Measurements from ENCODE around the gene LOC128125822.
A peak's percentile ranks its signal among the peaks of the same experiment; 100 is the strongest.
"Not testable (repeated sequence)": the region's sequence is repeated elsewhere in the genome, so short reads cannot be mapped to it uniquely, and the experiment has no call there.

The LOC128125822 gene

GRCh38 chr6:63584125-63584514 lies 11.8 kb downstream of the LOC128125822 start:
- DNase-seq, result no peak

GRCh38 chr6:63584566-63584965 lies 12.3 kb downstream of the LOC128125822 start:
- DNase-seq, result no peak

- DNase-seq, result not testable (repeated sequence)
These were observed 13.4 kb downstream of the LOC128125822 start for GRCh38 chr6:63585652-63586051.

GRCh38 chr6:63589952-63590411 lies 17.7 kb downstream of the LOC128125822 start:
- DNase-seq, result no peak

GRCh38 chr6:63592886-63593285 lies 20.6 kb downstream of the LOC128125822 start:
- DNase-seq, result no peak

GRCh38 chr6:63597141-63598048 lies 25.1 kb downstream of the LOC128125822 start:
- no peak for DNase-seq

- peak; percentile 50 to 60 for DNase-seq
These were observed 26.1 kb downstream of the LOC128125822 start for GRCh38 chr6:63598049-63599036.

GRCh38 chr6:63599243-63599642 lies 27.0 kb downstream of the LOC128125822 start:
- DNase-seq, result no peak

- DNase-seq, result no peak
These were observed 27.9 kb downstream of the LOC128125822 start for GRCh38 chr6:63600136-63600535.

- no peak for DNase-seq
These were observed 37.0 kb downstream of the LOC128125822 start for GRCh38 chr6:63609231-63609630.

GRCh38 chr6:63610944-63611343 lies 38.7 kb downstream of the LOC128125822 start:
- DNase-seq, result no peak

GRCh38 chr6:63611560-63611959 lies 39.3 kb downstream of the LOC128125822 start:
- no peak for DNase-seq

GRCh38 chr6:63615590-63615989 lies 43.3 kb downstream of the LOC128125822 start:
- no peak for DNase-seq

All from stimulated activated CD4-positive, alpha-beta T cell treated with anti-CD3 and anti-CD28 coated beads, Interleukin-2, amount 100 ng/mL, for 48 hours (primary cell).